Skeletal muscle cell (primary cell): ENCODE measurements around the gene USP12.
"Not testable (repeated sequence)": the region's sequence is repeated elsewhere in the genome, so short reads cannot be mapped to it uniquely, and the experiment has no call there.

Source experiments
- DNase-seq: peaks from one replicate; pipeline ENCODE4 v3.0.0-alpha.2; 2010; ENCODE audit warnings: low read depth
- H3K4me3 ChIP-seq: 2 replicates; pipeline ENCODE4 v1.5.1; 2011; ENCODE audit warnings: low read depth, mild to moderate bottlenecking, control low read depth, low read length, moderate library complexity

The USP12 gene

GRCh38 chr13:27171244-27171826 is at the start of gene USP12:
Gene USP12, minus strand, starts transcription at chr13:27171811. Its CDS starts 172 bp downstream, at chr13:27171639.
- DNase-seq, result no peak
- H3K4me3 ChIP-seq, result peak within 1 kb of the TSS; percentile 71

GRCh38 chr13:27219611-27220010 is 48.0 kb upstream of the USP12 start:
- no peak for DNase-seq

GRCh38 chr13:27218861-27219260 is 47.2 kb upstream of the USP12 start:
- H3K4me3 ChIP-seq, DNase-seq: not testable (repeated sequence)

More at GRCh38 chr13:27219611-27220010, 48.0 kb upstream of the USP12 start:
- H3K4me3 ChIP-seq, result no peak overlapping the region

GRCh38 chr13:27217791-27218190 is 46.2 kb upstream of the USP12 start:
- DNase-seq, H3K4me3 ChIP-seq: not testable (repeated sequence)

GRCh38 chr13:27213386-27213785 is 41.8 kb upstream of the USP12 start:
- H3K4me3 ChIP-seq, DNase-seq: not testable (repeated sequence)

- peak; percentile 42 for DNase-seq
- no peak overlapping the region for H3K4me3 ChIP-seq
These were observed 40.3 kb upstream of the USP12 start for GRCh38 chr13:27211771-27212364.

GRCh38 chr13:27211271-27211670 is 39.7 kb upstream of the USP12 start:
- no peak for DNase-seq
- H3K4me3 ChIP-seq, result no peak overlapping the region

- DNase-seq, result no peak
- H3K4me3 ChIP-seq, result no peak overlapping the region
These were observed 36.9 kb upstream of the USP12 start for GRCh38 chr13:27208514-27208913.

- no peak for DNase-seq
- no peak overlapping the region for H3K4me3 ChIP-seq
These were observed 32.2 kb upstream of the USP12 start for GRCh38 chr13:27203854-27204253.

GRCh38 chr13:27203186-27203585 is 31.6 kb upstream of the USP12 start:
- no peak for DNase-seq
- H3K4me3 ChIP-seq, result no peak overlapping the region

GRCh38 chr13:27201661-27202060 is 30.1 kb upstream of the USP12 start:
- no peak overlapping the region for H3K4me3 ChIP-seq
- DNase-seq, result no peak

GRCh38 chr13:27200413-27201070 is 28.9 kb upstream of the USP12 start:
- no peak overlapping the region for H3K4me3 ChIP-seq
- no peak for DNase-seq

- H3K4me3 ChIP-seq, result no peak overlapping the region
- no peak for DNase-seq
These were observed 28.1 kb upstream of the USP12 start for GRCh38 chr13:27199696-27200095.

GRCh38 chr13:27199211-27199610 is 27.6 kb upstream of the USP12 start:
- no peak for DNase-seq
- H3K4me3 ChIP-seq, result no peak overlapping the region

- DNase-seq, result peak; percentile 78
- H3K4me3 ChIP-seq, result no peak overlapping the region
These were observed 23.5 kb upstream of the USP12 start for GRCh38 chr13:27194895-27195764.

- no peak overlapping the region for H3K4me3 ChIP-seq
- no peak for DNase-seq
These were observed 22.6 kb upstream of the USP12 start for GRCh38 chr13:27194209-27194608.

- no peak overlapping the region for H3K4me3 ChIP-seq
- no peak for DNase-seq
These were observed 21.9 kb upstream of the USP12 start for GRCh38 chr13:27193496-27193895.

- no peak overlapping the region for H3K4me3 ChIP-seq
- no peak for DNase-seq
These were observed 21.4 kb upstream of the USP12 start for GRCh38 chr13:27192973-27193372.

- not testable (repeated sequence) for DNase-seq, H3K4me3 ChIP-seq
These were observed 20.8 kb upstream of the USP12 start for GRCh38 chr13:27192367-27192766.

GRCh38 chr13:27189192-27189591 is 17.6 kb upstream of the USP12 start:
- no peak for DNase-seq
- H3K4me3 ChIP-seq, result no peak overlapping the region
